Mammary epithelial cell (primary cell): Measurements from ENCODE around the gene BEND7.

Experiments
- EZH2 ChIP-seq: IDR thresholded peaks from 2 replicates; pipeline ENCODE4 v1.6.1; 2012; ENCODE audit warnings: low read length, inconsistent platforms, borderline replicate concordance
- TF ChIP-seq, protein P1 (sequence below), 2 donors: IDR thresholded peaks in 1 of 2; conservative IDR thresholded peaks in 1 of 2; 2 replicates each; pipeline ENCODE4 v1.5.1; 2011 to 2012; ENCODE audit warnings: inconsistent platforms in 2 of 2, low read length in 2 of 2, mild to moderate bottlenecking in 2 of 2, control low read depth in 1 of 2, low read depth in 1 of 2; ENCODE audit not compliant: insufficient read depth in 1 of 2; ENCODE audit errors: extremely low read depth in 1 of 2

GRCh38 chr10:13516176-13516575, 12.6 kb downstream of the BEND7 start:
- TF ChIP-seq, protein P1, sequence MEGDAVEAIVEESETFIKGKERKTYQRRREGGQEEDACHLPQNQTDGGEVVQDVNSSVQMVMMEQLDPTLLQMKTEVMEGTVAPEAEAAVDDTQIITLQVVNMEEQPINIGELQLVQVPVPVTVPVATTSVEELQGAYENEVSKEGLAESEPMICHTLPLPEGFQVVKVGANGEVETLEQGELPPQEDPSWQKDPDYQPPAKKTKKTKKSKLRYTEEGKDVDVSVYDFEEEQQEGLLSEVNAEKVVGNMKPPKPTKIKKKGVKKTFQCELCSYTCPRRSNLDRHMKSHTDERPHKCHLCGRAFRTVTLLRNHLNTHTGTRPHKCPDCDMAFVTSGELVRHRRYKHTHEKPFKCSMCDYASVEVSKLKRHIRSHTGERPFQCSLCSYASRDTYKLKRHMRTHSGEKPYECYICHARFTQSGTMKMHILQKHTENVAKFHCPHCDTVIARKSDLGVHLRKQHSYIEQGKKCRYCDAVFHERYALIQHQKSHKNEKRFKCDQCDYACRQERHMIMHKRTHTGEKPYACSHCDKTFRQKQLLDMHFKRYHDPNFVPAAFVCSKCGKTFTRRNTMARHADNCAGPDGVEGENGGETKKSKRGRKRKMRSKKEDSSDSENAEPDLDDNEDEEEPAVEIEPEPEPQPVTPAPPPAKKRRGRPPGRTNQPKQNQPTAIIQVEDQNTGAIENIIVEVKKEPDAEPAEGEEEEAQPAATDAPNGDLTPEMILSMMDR (conservative IDR thresholded peaks at IDR 0.05 in 1 of 2, IDR thresholded peaks at IDR 0.05 in 1 of 2; ENCODE audit: extremely low read depth in 1 of 2, insufficient read depth in 1 of 2, low read depth in 1 of 2, low read length in 2 of 2) = no peak
- no peak for TF ChIP-seq EZH2
